Subcutaneous abdominal adipose tissue (tissue), 5 donors: ENCODE data around the gene MOK.

Experiments
- H3K27ac ChIP-seq: one replicate; pipeline ENCODE4 v1.7.0; 2013; ENCODE audit warnings: low read depth, mild to moderate bottlenecking, inconsistent platforms, low read length, moderate library complexity
- H3K27me3 ChIP-seq, 5 donors: one replicate each; pipeline ENCODE4 v1.7.0; 2013; ENCODE audit warnings: low read length in 5 of 5, inconsistent platforms in 1 of 5; ENCODE audit not compliant: control insufficient read depth in 5 of 5, insufficient read depth in 4 of 5
- H3K36me3 ChIP-seq, 5 donors: one replicate each; pipeline ENCODE4 v1.7.0; 2013; ENCODE audit warnings: low read length in 5 of 5; ENCODE audit not compliant: control insufficient read depth in 5 of 5, insufficient read depth in 5 of 5
- H3K4me1 ChIP-seq, 5 donors: one replicate each; pipeline ENCODE4 v1.7.0; 2013; ENCODE audit warnings: low read length in 5 of 5, mild to moderate bottlenecking in 3 of 5, moderate library complexity in 1 of 5; ENCODE audit not compliant: control insufficient read depth in 5 of 5, insufficient read depth in 5 of 5
- H3K4me3 ChIP-seq, 5 donors: one replicate each; pipeline ENCODE4 v1.7.0; 2013; ENCODE audit warnings: low read length in 5 of 5, low read depth in 1 of 5
- H3K9ac ChIP-seq, 5 donors: one replicate each; pipeline ENCODE4 v1.7.0; 2013; ENCODE audit warnings: low read length in 5 of 5, mild to moderate bottlenecking in 4 of 5, moderate library complexity in 3 of 5
- H3K9me3 ChIP-seq, 5 donors: one replicate each; pipeline ENCODE4 v1.7.0; 2013; ENCODE audit warnings: low read length in 5 of 5; ENCODE audit not compliant: control insufficient read depth in 5 of 5
- donor health status: healthy.
- donor health status: healthy.
- donor health status: healthy.
- donor health status: healthy.
- donor health status: healthy.

MOK gene

DNA sequence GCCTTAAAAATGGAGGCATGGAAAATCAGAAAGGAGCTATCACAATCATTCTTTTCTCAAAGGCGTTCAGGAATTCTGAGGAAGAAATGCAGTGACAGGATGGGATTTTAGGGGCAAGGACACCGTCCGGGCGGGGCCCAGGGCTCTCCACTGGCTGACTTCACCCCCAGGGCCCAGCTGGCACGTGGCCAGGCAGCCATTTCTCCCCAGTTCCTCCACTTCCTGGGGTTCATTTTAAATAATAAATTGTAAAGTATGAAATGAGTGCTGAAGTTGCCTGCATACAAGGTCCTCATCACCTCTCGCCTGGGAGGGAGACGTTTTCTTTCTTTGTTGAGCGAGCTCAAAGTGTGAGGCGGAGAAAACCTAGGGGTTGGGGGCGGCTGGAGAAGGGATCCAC, 91.5 kb downstream of the MOK start:
- peaks cover 0 to 44% (median 25%) of the 10 kb centered on the region in 5 donors for H3K36me3 ChIP-seq

DNA sequence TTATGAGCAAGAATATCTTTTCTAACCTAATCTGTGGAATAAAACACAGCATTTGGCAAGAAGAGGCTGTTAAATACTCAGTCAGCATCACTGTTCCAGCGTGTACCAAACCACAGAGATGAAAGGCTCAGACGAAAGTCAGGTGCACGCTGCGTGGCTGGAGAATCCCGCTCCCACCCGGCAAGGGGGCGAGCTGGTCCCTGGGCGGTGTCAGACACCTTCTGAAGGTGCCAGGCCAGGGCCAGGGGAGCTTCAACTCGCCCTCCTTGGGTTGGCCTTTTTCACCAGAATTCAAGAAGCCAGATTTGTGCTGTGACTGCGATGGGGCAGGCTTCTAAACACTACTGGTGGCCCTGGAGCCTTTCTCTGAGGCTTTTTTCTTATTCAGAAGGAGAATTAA, 92.1 kb downstream of the MOK start:
- Histone ChIP-seq H3K36me3 (peaks cover 0 to 46% (median 31%) of the 10 kb centered on the region in 5 donors), H3K9ac (no peak overlapping the region), H3K27ac (no peak overlapping the region)

More for the DNA sequence above, 91.5 kb downstream of the MOK start:
- Histone ChIP-seq H3K4me1 (peaks cover 8 to 51% (median 40%) of the 10 kb centered on the region in 5 donors), H3K27me3 (no peaks in the 10 kb centered on the region), H3K4me3 (no peak overlapping the region), H3K9me3 (no peaks in the 10 kb centered on the region), H3K27ac (peak overlapping the region; percentile 49), H3K9ac (no peak overlapping the region)

DNA sequence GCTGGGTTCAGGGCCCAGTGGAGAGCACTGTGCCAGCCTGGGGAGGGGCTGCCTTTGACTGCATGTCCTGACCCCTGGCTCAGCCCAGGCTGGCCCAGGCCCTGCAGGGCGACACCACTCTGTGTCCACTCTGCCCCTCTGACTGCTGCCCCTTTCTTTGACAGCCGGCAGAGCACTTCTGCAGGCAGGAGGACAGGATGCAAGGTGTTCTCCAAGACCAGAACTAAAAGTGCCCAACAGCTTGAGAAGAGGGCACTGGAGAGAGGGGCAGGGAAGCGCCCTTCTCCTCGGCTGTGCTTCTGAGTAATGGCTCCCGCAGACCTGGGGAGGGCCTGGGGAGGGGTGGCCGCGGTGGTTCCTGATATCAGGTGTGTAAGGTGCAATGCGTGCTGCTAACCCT, 92.6 kb downstream of the MOK start:
- Histone ChIP-seq H3K9me3 (no peaks in the 10 kb centered on the region), H3K36me3 (peaks cover 0 to 46% (median 35%) of the 10 kb centered on the region in 5 donors), H3K9ac (peak overlapping the region in 1 of 5 donors; percentile 7), H3K4me1 (peaks cover 8 to 51% (median 40%) of the 10 kb centered on the region in 5 donors), H3K27ac (peak overlapping the region; percentile 37), H3K4me3 (no peak overlapping the region), H3K27me3 (no peaks in the 10 kb centered on the region)

More for the DNA sequence above, 92.1 kb downstream of the MOK start:
- H3K4me3 ChIP-seq, result no peak overlapping the region
- peaks cover 8 to 51% (median 40%) of the 10 kb centered on the region in 5 donors for H3K4me1 ChIP-seq
- H3K9me3 ChIP-seq, result no peaks in the 10 kb centered on the region
- H3K27me3 ChIP-seq, result no peaks in the 10 kb centered on the region

DNA sequence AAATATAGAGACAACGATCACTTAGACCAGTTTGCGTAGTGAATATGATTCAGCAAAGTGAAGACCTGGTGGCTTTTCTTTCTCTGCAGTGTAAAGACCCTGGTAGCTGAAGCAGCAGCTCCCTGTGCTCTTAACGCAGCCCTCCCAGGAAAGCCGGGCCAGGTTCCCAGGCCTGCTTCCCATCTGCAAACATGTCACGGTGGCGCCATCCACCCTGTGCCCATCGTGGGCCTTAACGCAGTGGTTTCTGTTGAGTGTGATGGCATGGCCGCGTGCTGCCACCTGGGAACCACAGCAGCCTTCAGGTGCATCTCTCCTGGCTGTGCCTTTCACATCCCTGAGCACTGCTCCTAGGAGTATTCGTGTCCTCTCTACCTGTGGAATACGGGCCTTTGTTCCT, 93.7 kb downstream of the MOK start:
- Histone ChIP-seq H3K4me1 (peaks cover 8 to 49% (median 40%) of the 10 kb centered on the region in 5 donors), H3K27ac (peak overlapping the region; percentile 77), H3K9me3 (no peaks in the 10 kb centered on the region), H3K36me3 (peaks cover 0 to 54% (median 33%) of the 10 kb centered on the region in 5 donors), H3K4me3 (no peak overlapping the region), H3K9ac (no peak overlapping the region), H3K27me3 (no peaks in the 10 kb centered on the region)

DNA sequence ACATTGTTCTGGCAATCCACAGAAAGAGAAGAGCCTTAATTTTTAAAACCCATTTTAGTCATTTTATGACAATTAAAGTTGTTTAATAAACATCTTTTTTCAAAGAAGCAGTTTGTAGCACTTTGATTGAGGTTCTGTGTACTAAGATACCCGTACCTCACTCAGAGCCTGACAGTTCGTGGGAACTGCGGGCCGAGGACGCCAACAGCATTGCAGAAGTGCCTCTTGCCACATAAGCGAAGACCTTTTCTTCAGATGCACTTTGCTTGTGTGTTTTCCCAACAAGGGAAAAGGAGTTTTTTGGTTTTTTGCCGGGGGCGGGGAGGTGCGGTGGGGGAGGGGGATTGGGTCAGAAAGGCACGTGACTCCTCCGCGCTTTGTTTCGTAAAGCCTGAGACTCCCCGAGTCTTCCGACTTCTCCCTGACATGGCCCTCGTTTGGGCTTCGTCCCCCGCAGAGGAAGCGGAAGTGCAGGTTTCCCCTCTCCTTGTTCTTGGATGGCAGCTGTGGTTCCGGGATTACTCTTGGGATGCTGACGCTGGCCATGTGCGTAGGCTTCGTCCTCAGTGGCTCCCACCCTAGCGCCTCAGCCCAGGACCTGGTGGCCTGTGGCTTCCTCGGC, 94.4 kb downstream of the MOK start:
- no peak overlapping the region for H3K9ac ChIP-seq
- no peak overlapping the region for H3K4me3 ChIP-seq
- peaks cover 3 to 42% (median 33%) of the 10 kb centered on the region in 5 donors for H3K4me1 ChIP-seq
- H3K27ac ChIP-seq, result peak overlapping the region; percentile 77
- H3K27me3 ChIP-seq, result no peaks in the 10 kb centered on the region
- H3K9me3 ChIP-seq, result no peaks in the 10 kb centered on the region
- peaks cover 0 to 58% (median 37%) of the 10 kb centered on the region in 5 donors for H3K36me3 ChIP-seq

DNA sequence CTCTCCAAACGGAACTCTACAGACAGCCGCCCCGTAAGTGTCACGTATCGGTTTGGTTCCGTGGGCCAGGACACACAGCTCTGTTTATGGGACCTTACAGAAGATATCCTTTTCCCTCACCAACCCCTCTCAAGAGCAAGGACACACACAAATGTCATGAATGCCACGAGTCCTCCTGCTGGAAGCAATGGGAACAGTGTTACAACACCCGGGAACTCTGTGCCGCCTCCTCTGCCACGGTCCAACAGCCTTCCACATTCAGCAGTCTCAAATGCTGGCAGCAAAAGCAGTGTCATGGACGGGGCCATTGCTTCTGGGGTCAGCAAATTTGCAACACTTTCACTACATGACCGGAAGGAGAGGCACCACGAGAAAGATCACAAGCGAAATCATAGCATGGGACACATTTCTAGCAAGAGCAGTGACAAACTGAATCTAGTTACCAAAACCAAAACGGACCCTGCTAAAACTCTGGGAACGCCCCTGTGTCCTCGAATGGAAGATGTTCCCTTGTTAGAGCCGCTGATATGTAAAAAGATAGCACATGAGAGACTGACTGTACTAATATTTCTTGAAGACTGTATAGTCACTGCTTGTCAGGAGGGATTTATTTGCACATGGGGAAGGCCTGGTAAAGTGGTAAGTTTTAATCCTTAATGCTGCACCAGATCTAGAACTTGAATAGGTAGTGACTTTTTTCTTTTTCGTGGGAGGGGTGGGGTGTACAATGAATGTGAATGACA, 95.6 kb downstream of the MOK start:
- Histone ChIP-seq H3K9ac (no peak overlapping the region), H3K27me3 (no peaks in the 10 kb centered on the region), H3K4me1 (peaks cover 0 to 32% (median 24%) of the 10 kb centered on the region in 5 donors), H3K36me3 (peaks cover 3 to 70% (median 48%) of the 10 kb centered on the region in 5 donors), H3K27ac (peak overlapping the region; percentile 59), H3K9me3 (no peaks in the 10 kb centered on the region), H3K4me3 (no peak overlapping the region)

DNA sequence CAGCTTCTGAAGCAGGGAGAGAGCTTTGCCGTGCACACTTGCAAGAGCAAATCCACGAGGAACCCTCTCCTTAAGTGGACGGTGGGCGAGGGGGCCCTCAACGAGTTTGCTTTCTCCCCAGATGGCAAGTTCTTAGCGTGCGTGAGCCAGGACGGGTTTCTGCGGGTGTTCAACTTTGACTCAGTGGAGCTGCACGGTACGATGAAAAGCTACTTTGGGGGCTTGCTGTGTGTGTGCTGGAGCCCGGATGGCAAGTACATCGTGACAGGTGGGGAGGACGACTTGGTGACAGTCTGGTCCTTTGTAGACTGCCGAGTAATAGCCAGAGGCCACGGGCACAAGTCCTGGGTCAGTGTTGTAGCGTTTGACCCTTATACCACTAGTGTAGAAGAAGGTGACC, 96.2 kb downstream of the MOK start:
- Histone ChIP-seq H3K27ac (peak overlapping the region; percentile 59), H3K9ac (no peak overlapping the region), H3K36me3 (peaks cover 4 to 75% (median 50%) of the 10 kb centered on the region in 5 donors)

DNA sequence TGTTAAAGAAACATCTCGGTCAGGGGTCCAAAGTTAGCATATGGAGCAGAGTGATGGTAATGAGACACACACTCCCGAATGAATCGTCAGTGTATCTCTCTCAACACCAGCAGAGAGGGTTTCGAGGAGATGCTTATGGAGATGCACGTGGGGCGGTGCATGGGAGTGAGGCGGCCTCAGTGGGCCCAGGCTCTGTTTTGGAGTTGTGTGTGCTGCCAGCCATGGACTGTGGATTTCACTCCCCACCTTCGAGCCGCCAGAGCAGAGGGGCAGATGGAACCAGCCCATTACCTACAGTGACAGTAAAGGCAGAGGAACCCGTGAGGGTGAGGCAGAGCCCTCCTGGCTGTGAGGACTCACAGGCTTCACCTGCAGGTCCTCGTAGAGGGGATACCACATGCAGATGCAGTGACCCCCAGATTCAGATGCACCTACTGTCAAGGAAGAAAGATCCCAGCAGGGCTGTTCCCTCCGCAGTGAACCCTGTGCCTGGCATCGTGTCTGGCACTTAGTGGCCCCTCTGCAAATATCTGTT, 97.1 kb downstream of the MOK start:
- no peaks in the 10 kb centered on the region for H3K9me3 ChIP-seq
- H3K36me3 ChIP-seq, result peaks cover 4 to 80% (median 51%) of the 10 kb centered on the region in 5 donors
- H3K9ac ChIP-seq, result no peak overlapping the region
- no peaks in the 10 kb centered on the region for H3K27me3 ChIP-seq
- no peak overlapping the region for H3K27ac ChIP-seq
- peaks cover 0 to 28% (median 17%) of the 10 kb centered on the region in 5 donors for H3K4me1 ChIP-seq
- H3K4me3 ChIP-seq, result no peak overlapping the region

More for the DNA sequence above, 96.2 kb downstream of the MOK start:
- no peaks in the 10 kb centered on the region for H3K27me3 ChIP-seq
- no peak overlapping the region for H3K4me3 ChIP-seq
- H3K4me1 ChIP-seq, result peaks cover 0 to 25% (median 20%) of the 10 kb centered on the region in 5 donors
- H3K9me3 ChIP-seq, result no peaks in the 10 kb centered on the region

DNA sequence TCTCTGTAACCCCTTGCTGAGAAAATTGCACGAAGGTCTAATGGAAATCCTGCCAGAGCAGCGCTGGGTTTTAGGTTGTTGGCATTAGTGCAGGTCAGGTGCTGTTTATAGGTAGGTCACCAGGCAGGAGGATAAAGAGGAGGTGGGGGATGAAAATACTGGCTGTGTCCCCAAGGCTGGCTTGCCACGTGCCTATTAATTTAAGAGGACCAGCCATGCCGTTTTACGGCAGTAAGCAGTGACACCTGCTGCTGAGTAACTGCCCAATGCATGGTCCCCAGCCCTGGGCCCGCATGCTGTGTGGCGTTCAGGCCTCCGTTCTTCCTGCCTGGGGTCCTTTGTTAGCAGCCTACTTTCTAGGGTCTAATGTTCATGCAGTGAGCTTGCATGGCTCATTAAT, 98.0 kb downstream of the MOK start:
- no peaks in the 10 kb centered on the region for H3K27me3 ChIP-seq
- H3K4me1 ChIP-seq, result peaks cover 0 to 28% (median 17%) of the 10 kb centered on the region in 5 donors
- H3K9me3 ChIP-seq, result no peaks in the 10 kb centered on the region
- H3K4me3 ChIP-seq, result no peak overlapping the region
- peaks cover 4 to 77% (median 52%) of the 10 kb centered on the region in 5 donors for H3K36me3 ChIP-seq
- H3K27ac ChIP-seq, result no peak overlapping the region
- peak overlapping the region in 1 of 5 donors; percentile 14 for H3K9ac ChIP-seq

DNA sequence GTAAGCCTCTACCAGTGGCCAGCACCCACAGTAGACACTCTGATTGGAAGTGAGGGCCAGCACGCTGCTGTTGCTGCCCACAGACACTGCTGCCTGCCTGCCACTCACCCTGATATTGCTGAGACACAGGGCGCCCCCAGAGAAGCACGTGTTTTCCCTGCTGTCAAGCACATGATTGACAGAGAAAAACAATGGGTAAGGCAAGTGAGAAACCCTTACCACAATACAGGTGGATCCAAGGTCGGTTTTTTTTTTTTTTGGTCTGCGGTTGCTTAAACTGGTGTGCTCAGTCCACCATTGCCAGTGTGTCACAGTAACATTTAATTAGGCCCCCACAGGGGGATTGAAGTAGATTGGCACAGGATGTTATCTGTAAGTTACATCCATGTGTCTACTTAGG, 99.4 kb downstream of the MOK start:
- Histone ChIP-seq H3K27ac (no peak overlapping the region), H3K27me3 (no peaks in the 10 kb centered on the region), H3K9ac (no peak overlapping the region), H3K36me3 (peaks cover 8 to 73% (median 45%) of the 10 kb centered on the region in 5 donors), H3K9me3 (no peaks in the 10 kb centered on the region), H3K4me1 (peaks cover 0 to 21% (median 13%) of the 10 kb centered on the region in 5 donors), H3K4me3 (no peak overlapping the region)
